Esophagus muscularis mucosa (tissue), 4 donors: ENCODE measurements around the gene TENT5A. TPM values are rescaled to one million over a fixed set of nuclear protein-coding genes. Genes with fewer than 3 reads are reported as not detected.

Experiments used
- DNase-seq: peaks from one replicate; pipeline ENCODE4 v3.0.0-alpha.2; 2017; ENCODE audit errors: extremely low spot score
- H3K27ac ChIP-seq, 4 donors: fragments of 200-600 bp; sonication (generic); replicated peaks in 1 of 4; 1 replicate in 3 of 4; 2 replicates in 1 of 4; pipeline ENCODE4 v1.5.1; 2016 to 2019; ENCODE audit warnings: mild to moderate bottlenecking in 1 of 4
- H3K27me3 ChIP-seq, 4 donors: fragments of 200-600 bp; sonication (generic); one replicate each; pipeline versions ENCODE4 v1.5.1 to v1.6.0; 2016 to 2019
- H3K36me3 ChIP-seq, 4 donors: fragments of 200-600 bp; sonication (generic); one replicate each; pipeline ENCODE4 v1.5.1; 2016 to 2019
- H3K4me1 ChIP-seq, 4 donors: fragments of 200-600 bp; sonication (generic); one replicate each; pipeline ENCODE4 v1.5.1; 2016 to 2019
- H3K4me3 ChIP-seq, 4 donors: fragments of 200-600 bp; sonication (generic); 1 replicate in 2 of 4; 2 replicates in 2 of 4; pipeline ENCODE4 v1.5.1; 2016 to 2019; ENCODE audit warnings: mild to moderate bottlenecking in 4 of 4, moderate library complexity in 1 of 4
- H3K9me3 ChIP-seq, 4 donors: fragments of 200-600 bp; sonication (generic); 1 replicate in 3 of 4; 2 replicates in 1 of 4; pipeline ENCODE4 v1.5.1; 2016 to 2019
- EP300 ChIP-seq: sonication (generic); formaldehyde crosslinking; IDR thresholded peaks from one replicate; pipeline ENCODE4 v1.6.1; 2017; ENCODE audit warnings: antibody characterized with exemption
- POLR2A ChIP-seq: fragments of 450-650 bp; IDR thresholded peaks from one replicate; pipeline ENCODE4 v1.6.1; 2017; ENCODE audit warnings: antibody characterized with exemption, moderate library complexity, mild to moderate bottlenecking, low read depth
- POLR2AphosphoS5 ChIP-seq, 2 donors: sonication (generic); formaldehyde crosslinking; IDR thresholded peaks; one replicate each; pipeline ENCODE4 v1.6.1; 2017; ENCODE audit warnings: antibody characterized with exemption in 2 of 2
- WGBS: methylation state at CpG from one replicate; pipeline ENCODE4 v1.1.5; 2018; 5-methylcytosine and 5-hydroxymethylcytosine counted together
- intact Hi-C: fragments of 100-400 bp; cut with DNase I; formaldehyde crosslinking; loops from one replicate; pipeline ENCODE4 v1.15.1; 2023
- total RNA-seq, 4 donors: library from RNA; depleted of rRNA; stranded (reverse); fragments of >200 nt; gene quantifications; one replicate each; pipeline versions ENCODE4 v1.1.0 to v1.2.1, GENCODE V29; 2016
- TF ChIP-seq, protein P1 (sequence below), 3 experiments: fragments of 200-600 bp in 2 of 3; fragments of 450-650 bp in 1 of 3; sonication (generic) in 2 of 3; IDR thresholded peaks; one replicate each; pipeline ENCODE4 v1.5.1; 2017 to 2019; ENCODE audit warnings: antibody characterized with exemption in 3 of 3, mild to moderate bottlenecking in 2 of 3, moderate library complexity in 1 of 3

The TENT5A gene
- total RNA-seq, 4 donors from 2014 or later = 8.5 to 10.4 (median 9.6) TPM

DNA sequence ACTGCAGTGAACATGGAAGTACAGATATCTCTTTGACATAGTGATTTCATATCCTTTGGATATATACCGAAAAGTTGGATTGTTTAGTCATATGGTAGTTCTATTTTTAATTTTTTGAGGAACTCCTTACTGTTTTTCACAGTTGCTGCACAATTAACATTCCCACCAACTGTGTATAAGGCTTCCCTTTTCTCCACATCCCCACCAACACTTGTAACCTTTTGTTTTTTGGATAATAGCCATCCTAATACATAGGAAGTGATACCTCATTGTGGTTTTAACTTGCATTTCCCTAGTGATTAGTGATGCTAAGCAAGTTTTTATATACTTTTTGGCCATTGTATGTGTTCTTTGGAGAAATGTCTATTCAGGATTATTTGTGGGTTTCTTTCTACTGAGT lies 45.1 kb upstream of the TENT5A start:
- Histone ChIP-seq H3K4me3 (no peak overlapping the region), H3K27me3 (no peaks in the 10 kb centered on the region), H3K27ac (no peak overlapping the region), H3K4me1 (no peaks in the 10 kb centered on the region), H3K36me3 (no peaks in the 10 kb centered on the region), H3K9me3 (no peaks in the 10 kb centered on the region)
- intact Hi-C loops = no loop called here
- WGBS = 66% methylated on average over 1 of the region's 1 CpG
- DNase-seq = no peak
- TF ChIP-seq POLR2A (no peak), POLR2AphosphoS5 (IDR thresholded peaks at IDR 0.05) (no peak), EP300 (no peak)
- TF ChIP-seq, protein P1, sequence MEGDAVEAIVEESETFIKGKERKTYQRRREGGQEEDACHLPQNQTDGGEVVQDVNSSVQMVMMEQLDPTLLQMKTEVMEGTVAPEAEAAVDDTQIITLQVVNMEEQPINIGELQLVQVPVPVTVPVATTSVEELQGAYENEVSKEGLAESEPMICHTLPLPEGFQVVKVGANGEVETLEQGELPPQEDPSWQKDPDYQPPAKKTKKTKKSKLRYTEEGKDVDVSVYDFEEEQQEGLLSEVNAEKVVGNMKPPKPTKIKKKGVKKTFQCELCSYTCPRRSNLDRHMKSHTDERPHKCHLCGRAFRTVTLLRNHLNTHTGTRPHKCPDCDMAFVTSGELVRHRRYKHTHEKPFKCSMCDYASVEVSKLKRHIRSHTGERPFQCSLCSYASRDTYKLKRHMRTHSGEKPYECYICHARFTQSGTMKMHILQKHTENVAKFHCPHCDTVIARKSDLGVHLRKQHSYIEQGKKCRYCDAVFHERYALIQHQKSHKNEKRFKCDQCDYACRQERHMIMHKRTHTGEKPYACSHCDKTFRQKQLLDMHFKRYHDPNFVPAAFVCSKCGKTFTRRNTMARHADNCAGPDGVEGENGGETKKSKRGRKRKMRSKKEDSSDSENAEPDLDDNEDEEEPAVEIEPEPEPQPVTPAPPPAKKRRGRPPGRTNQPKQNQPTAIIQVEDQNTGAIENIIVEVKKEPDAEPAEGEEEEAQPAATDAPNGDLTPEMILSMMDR (IDR thresholded peaks at IDR 0.05) = no peak

GRCh38 chr6:81795890-81796289 lies 43.4 kb upstream of the TENT5A start:
- no peak for DNase-seq
- Histone ChIP-seq H3K4me3 (no peak overlapping the region), H3K27ac (no peak overlapping the region), H3K9me3 (no peaks in the 10 kb centered on the region), H3K4me1 (no peaks in the 10 kb centered on the region), H3K36me3 (no peaks in the 10 kb centered on the region), H3K27me3 (no peaks in the 10 kb centered on the region)
- intact Hi-C loops = no loop called here
- WGBS = 94% methylated on average over 1 of the region's 1 CpG
- TF ChIP-seq POLR2AphosphoS5 (IDR thresholded peaks at IDR 0.05) = no peak
- no peak for TF ChIP-seq EP300
- TF ChIP-seq POLR2A = no peak

DNA sequence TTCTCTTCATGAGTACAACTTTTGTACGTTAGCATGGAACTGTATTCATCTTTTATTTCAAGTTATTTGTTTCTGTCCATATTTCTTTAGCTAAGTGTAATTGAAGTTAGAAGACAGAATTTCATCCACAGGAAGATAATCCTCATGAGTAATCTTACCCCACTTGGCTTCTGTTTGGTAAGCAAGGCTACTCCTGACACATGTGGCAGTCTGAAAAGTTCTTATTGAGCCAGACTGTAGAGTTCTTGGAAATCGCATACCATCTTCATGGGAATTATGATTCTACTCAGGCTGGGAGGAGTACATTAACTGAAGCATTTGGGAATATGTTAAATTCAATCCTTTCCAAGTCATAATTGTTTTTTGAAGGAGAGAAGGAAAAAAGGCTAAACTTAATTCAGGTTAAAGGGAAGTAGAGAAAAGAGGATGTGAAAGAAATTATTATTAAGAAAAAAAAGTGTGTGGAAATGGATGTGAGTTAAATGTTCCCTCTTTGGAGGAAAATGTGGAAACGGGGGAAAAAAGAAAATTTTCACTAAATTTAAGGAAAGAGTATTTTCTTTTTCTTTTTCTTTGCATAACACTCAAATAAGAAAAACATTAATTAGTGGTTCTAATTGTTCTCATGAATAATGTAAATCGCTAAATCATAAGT lies 41.5 kb upstream of the TENT5A start:
- Histone ChIP-seq H3K36me3 (no peaks in the 10 kb centered on the region), H3K27me3 (no peaks in the 10 kb centered on the region), H3K4me1 (no peaks in the 10 kb centered on the region), H3K27ac (no peak overlapping the region), H3K9me3 (no peaks in the 10 kb centered on the region), H3K4me3 (no peak overlapping the region)
- 85% methylated on average over 4 of the region's 4 CpGs for WGBS
- intact Hi-C loops = no loop called here
- TF ChIP-seq, protein P1 (IDR thresholded peaks at IDR 0.05) = no peak
- no peak for TF ChIP-seq EP300
- no peak for TF ChIP-seq POLR2A
- TF ChIP-seq POLR2AphosphoS5 (IDR thresholded peaks at IDR 0.05) = no peak
- DNase-seq = no peak

- Histone ChIP-seq H3K9me3 (no peaks in the 10 kb centered on the region), H3K4me1 (peaks cover 0 to 3% (median under 1%) of the 10 kb centered on the region in 4 donors), H3K36me3 (no peaks in the 10 kb centered on the region), H3K27ac (no peak overlapping the region), H3K27me3 (no peaks in the 10 kb centered on the region), H3K4me3 (no peak overlapping the region)
- intact Hi-C loops = no loop called here
- TF ChIP-seq POLR2A = no peak
- no peak for TF ChIP-seq EP300
- TF ChIP-seq POLR2AphosphoS5 (IDR thresholded peaks at IDR 0.05) = no peak
- TF ChIP-seq, protein P1 (IDR thresholded peaks at IDR 0.05) = no peak
- DNase-seq = no peak
- 48% methylated on average over 1 of the region's 1 CpG for WGBS
These were observed 40.3 kb upstream of the TENT5A start for GRCh38 chr6:81792826-81793225.

GRCh38 chr6:81791756-81792155 lies 39.3 kb upstream of the TENT5A start:
- TF ChIP-seq, protein P1 (IDR thresholded peaks at IDR 0.05) = no peak
- TF ChIP-seq POLR2A (no peak), POLR2AphosphoS5 (IDR thresholded peaks at IDR 0.05) (no peak), EP300 (no peak)
- Histone ChIP-seq H3K27me3 (no peaks in the 10 kb centered on the region), H3K4me3 (no peak overlapping the region), H3K27ac (no peak overlapping the region), H3K4me1 (peaks cover 0 to 12% (median 3%) of the 10 kb centered on the region in 4 donors), H3K36me3 (no peaks in the 10 kb centered on the region), H3K9me3 (no peaks in the 10 kb centered on the region)
- intact Hi-C loops = no loop called here
- WGBS = 94% methylated on average over 2 of the region's 2 CpGs
- no peak for DNase-seq
